ENCODE data around the gene NANOS3. TPM values are rescaled to one million over a fixed set of nuclear protein-coding genes. Genes with fewer than 3 reads are reported as not detected.
A peak's percentile ranks its signal among the peaks of the same experiment; 100 is the strongest.

Gene NANOS3
- total and polyA plus RNA-seq, 10 of the 15 experiments (the other 5 are each of a cell fraction or from before 2014, with no cell fraction given): 0.31 to 1.7 (median 0.81) TPM

GRCh38 chr19:13906521-13906904, 29.6 kb downstream of the NANOS3 start:
- peak overlapping the region; percentile 55 for H3K27ac ChIP-seq (ENCODE audit: control insufficient read depth, insufficient read depth)
- no peaks in the 10 kb centered on the region; the same call in 1 of the 2 replicates for H3K4me1 ChIP-seq (ENCODE audit: control insufficient read depth, insufficient read depth, low read length)
- no peak for TF ChIP-seq PML (IDR thresholded peaks at IDR 0.05; ENCODE audit: low read length)
- TF ChIP-seq JUND (IDR thresholded peaks at IDR 0.05; ENCODE audit: low read depth, low read length): no peak
- TF ChIP-seq NFYA (IDR thresholded peaks at IDR 0.05; ENCODE audit: borderline replicate concordance, low read depth, low read length): no peak
- TF ChIP-seq SUZ12 (IDR thresholded peaks at IDR 0.05; ENCODE audit: unreplicated experiment): no peak
- no peak for TF ChIP-seq SMC3 (IDR thresholded peaks at IDR 0.05; ENCODE audit: borderline replicate concordance, low read length)
- TF ChIP-seq ASH2L (IDR thresholded peaks at IDR 0.05; ENCODE audit: borderline replicate concordance, low read depth): no peak
- H3K36me3 ChIP-seq (ENCODE audit: control insufficient read depth in 2 of 2, insufficient read depth in 2 of 2, low read length in 1 of 2): peaks cover 0 to 4% of the 10 kb centered on the region in 2 experiments; a peak in 1 of 4 replicates
- H3K9me3 ChIP-seq (replicated peaks; ENCODE audit: control insufficient read depth, insufficient read depth, low read length): no peaks in the 10 kb centered on the region
- peaks cover 5% of the 10 kb centered on the region for H3K79me2 ChIP-seq (ENCODE audit: control insufficient read depth, insufficient read depth, low read length)
- no peaks in the 10 kb centered on the region for H3K27me3 ChIP-seq (replicated peaks in 1 of 2; ENCODE audit: control insufficient read depth in 2 of 2, insufficient read depth in 2 of 2, low read length in 1 of 2)
- in situ Hi-C loops (cut with MboI): no loop called here
- H2AFZ ChIP-seq (ENCODE audit: control insufficient read depth, low read depth, low read length): peak overlapping the region; percentile 80
- H3K4me3 ChIP-seq: peak overlapping the region; percentile 72
- ChIA-PET CTCF (interaction anchor here (0.6 to 1.3 kb wide), 5 partner anchors 15 to 574 kb away, joined by 3 to 8 read pairs (median 4); partner anchors contain the start of genes DCAF15, IL27RA and MISP3), SMC1A (ENCODE audit: uncharacterized antibody, unreplicated experiment) (interaction anchor here (0.5 to 1.0 kb wide), 4 partner anchors 10 to 136 kb away, joined by 3 to 4 read pairs (median 3); partner anchors contain the start of genes DCAF15 and IL27RA), RAD21 (ENCODE audit: unreplicated experiment) (interaction anchor here (0.9 to 1.2 kb wide), 2 partner anchors 125 to 172 kb away, joined by 5 to 9 read pairs; partner anchors contain the start of gene IL27RA), POLR2A (interaction anchor here (0.6 to 1.4 kb wide), 4 partner anchors 100 to 1178 kb away, joined by 3 to 4 read pairs (median 3); partner anchors contain the start of gene RFX1)
- DNase-seq (ENCODE audit: low read depth, low spot score) (no peak), FAIRE-seq (no peak), ATAC-seq (peak; percentile 57)
- intact Hi-C loops (cut with micrococcal nuclease; ENCODE audit: unreplicated experiment): no loop called here
- 6% methylated on average over 12 of the region's 13 CpGs for WGBS (ENCODE audit: insufficient coverage, insufficient replicate concordance, low lambda C conversion rate, missing lambda C conversion rate)
- no TSS peak for BruUV-seq (replicated peaks)
- H4K20me1 ChIP-seq (ENCODE audit: control insufficient read depth, insufficient read depth): no peaks in the 10 kb centered on the region
- H3K9ac ChIP-seq (ENCODE audit: control insufficient read depth, insufficient read depth, low read length): peak overlapping the region; percentile 71
- peak overlapping the region; percentile 97 for H3K4me2 ChIP-seq (ENCODE audit: control insufficient read depth, insufficient read depth)

- Histone ChIP-seq H3K9ac (ENCODE audit: control insufficient read depth, insufficient read depth, low read length) (peak overlapping the region; percentile 71), H2AFZ (ENCODE audit: control insufficient read depth, low read depth, low read length) (no peak overlapping the region; the same call in 1 of the 2 replicates), H3K9me3 (replicated peaks; ENCODE audit: control insufficient read depth, insufficient read depth, low read length) (no peaks in the 10 kb centered on the region), H3K27me3 (replicated peaks in 1 of 2; ENCODE audit: control insufficient read depth in 2 of 2, insufficient read depth in 2 of 2, low read length in 1 of 2) (no peaks in the 10 kb centered on the region), H3K79me2 (ENCODE audit: control insufficient read depth, insufficient read depth, low read length) (peaks cover 5% of the 10 kb centered on the region), H3K4me2 (ENCODE audit: control insufficient read depth, insufficient read depth) (peak overlapping the region; percentile 97), H3K36me3 (ENCODE audit: control insufficient read depth in 2 of 2, insufficient read depth in 2 of 2, low read length in 1 of 2) (peaks cover 0 to 4% of the 10 kb centered on the region in 2 experiments; a peak in 1 of 4 replicates), H3K27ac (ENCODE audit: control insufficient read depth, insufficient read depth) (no peak overlapping the region), H4K20me1 (ENCODE audit: control insufficient read depth, insufficient read depth) (no peaks in the 10 kb centered on the region), H3K4me1 (ENCODE audit: control insufficient read depth, insufficient read depth, low read length) (no peaks in the 10 kb centered on the region; the same call in 1 of the 2 replicates), H3K4me3 (peak overlapping the region; percentile 72)
- CTCF ChIA-PET: interaction anchor here (0.6 to 1.3 kb wide), 5 partner anchors 14 to 574 kb away, joined by 3 to 8 read pairs (median 4); partner anchors contain the start of genes DCAF15, IL27RA and MISP3
- ATAC-seq (no peak), DNase-seq (ENCODE audit: low read depth, low spot score) (no peak), FAIRE-seq (no peak)
- RAD21 ChIA-PET (ENCODE audit: unreplicated experiment): interaction anchor here (0.9 to 1.2 kb wide), 2 partner anchors 125 to 171 kb away, joined by 5 to 9 read pairs; partner anchors contain the start of gene IL27RA
- TSS peak; percentile 72 for BruUV-seq (replicated peaks)
- in situ Hi-C loops (cut with MboI) (no loop called here), intact Hi-C loops (cut with micrococcal nuclease; ENCODE audit: unreplicated experiment) (no loop called here)
- SMC1A ChIA-PET (ENCODE audit: uncharacterized antibody, unreplicated experiment): interaction anchor here (0.5 to 1.0 kb wide), 4 partner anchors 10 to 136 kb away, joined by 3 to 4 read pairs (median 3); partner anchors contain the start of genes DCAF15 and IL27RA
- 99% methylated on average over 5 of the region's 5 CpGs for WGBS (ENCODE audit: insufficient coverage, insufficient replicate concordance, low lambda C conversion rate, missing lambda C conversion rate)
- no peak for TF ChIP-seq SMAD5 (IDR thresholded peaks at IDR 0.05; ENCODE audit: low read depth)
- 0 out of 2 replicates have a peak, but pooled peaks have one; percentile 11 for TF ChIP-seq LARP7 (IDR thresholded peaks at IDR 0.05)
- POLR2A ChIA-PET: interaction anchor here (0.6 to 1.4 kb wide), 4 partner anchors 99 to 1178 kb away, joined by 3 to 4 read pairs (median 3); partner anchors contain the start of gene RFX1
Measured at GRCh38 chr19:13906910-13907309, 30.0 kb downstream of the NANOS3 start.
